GM06990 (cell line): ENCODE results near the gene PRX.

Experiments
- DNase-seq: peaks from one replicate; pipeline ENCODE4 v3.0.0-alpha.2; 2011; ENCODE audit not compliant: insufficient read length; ENCODE audit errors: extremely low read depth
- H3K27me3 ChIP-seq: replicated peaks from 2 replicates; pipeline ENCODE4 v1.6.0; 2011; ENCODE audit warnings: low read length; ENCODE audit not compliant: control insufficient read depth, insufficient read depth
- H3K36me3 ChIP-seq: 2 replicates; pipeline ENCODE4 v1.5.1; 2011; ENCODE audit warnings: low read length; ENCODE audit not compliant: control insufficient read depth, insufficient read depth
- H3K4me3 ChIP-seq: replicated peaks from 2 replicates; pipeline ENCODE4 v1.5.1; 2011; ENCODE audit warnings: low read depth, mild to moderate bottlenecking, control low read depth, low read length
- TF ChIP-seq, protein P1 (sequence below): IDR thresholded peaks from 2 replicates; pipeline ENCODE4 v1.5.1; 2011; ENCODE audit warnings: low read length, control low read depth, mild to moderate bottlenecking, inconsistent platforms; ENCODE audit not compliant: insufficient read depth, poor library complexity, severe bottlenecking

Gene PRX

DNA sequence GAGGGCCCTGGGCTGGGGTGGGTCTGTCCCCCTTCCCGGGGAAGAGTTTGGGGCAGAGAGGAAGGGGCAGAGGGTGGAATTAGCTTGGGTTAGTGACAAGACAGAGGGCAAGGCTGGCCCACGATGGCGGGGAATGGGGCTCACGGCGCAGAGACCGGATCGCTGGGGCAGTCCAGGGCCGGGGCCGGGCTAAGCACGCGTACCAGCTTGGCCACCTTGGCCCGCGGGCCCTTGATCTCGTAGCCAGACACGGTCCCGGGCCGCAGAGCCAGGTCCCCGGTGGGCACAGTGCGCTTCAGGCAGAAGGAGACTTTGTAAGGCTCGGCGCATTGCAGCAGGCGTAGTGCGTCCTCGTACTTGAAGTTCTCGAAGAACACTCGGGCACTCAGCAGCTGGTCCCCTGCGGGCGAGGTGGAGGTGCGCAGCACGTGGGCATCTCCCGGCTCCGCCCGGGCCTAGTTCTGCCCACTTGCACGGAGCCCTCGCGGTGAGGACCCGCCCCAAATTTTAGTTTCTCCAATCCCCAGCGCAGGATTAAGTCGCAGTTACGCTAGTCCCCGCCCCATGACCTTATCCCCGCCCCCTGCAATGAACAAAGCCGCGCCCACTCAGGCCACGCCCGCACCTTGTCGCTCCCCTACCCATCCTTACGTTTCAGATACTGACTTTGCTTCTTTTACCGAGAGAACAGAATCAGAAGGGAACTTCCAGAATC, 14.6 kb downstream of the PRX start:
- TF ChIP-seq, protein P1, sequence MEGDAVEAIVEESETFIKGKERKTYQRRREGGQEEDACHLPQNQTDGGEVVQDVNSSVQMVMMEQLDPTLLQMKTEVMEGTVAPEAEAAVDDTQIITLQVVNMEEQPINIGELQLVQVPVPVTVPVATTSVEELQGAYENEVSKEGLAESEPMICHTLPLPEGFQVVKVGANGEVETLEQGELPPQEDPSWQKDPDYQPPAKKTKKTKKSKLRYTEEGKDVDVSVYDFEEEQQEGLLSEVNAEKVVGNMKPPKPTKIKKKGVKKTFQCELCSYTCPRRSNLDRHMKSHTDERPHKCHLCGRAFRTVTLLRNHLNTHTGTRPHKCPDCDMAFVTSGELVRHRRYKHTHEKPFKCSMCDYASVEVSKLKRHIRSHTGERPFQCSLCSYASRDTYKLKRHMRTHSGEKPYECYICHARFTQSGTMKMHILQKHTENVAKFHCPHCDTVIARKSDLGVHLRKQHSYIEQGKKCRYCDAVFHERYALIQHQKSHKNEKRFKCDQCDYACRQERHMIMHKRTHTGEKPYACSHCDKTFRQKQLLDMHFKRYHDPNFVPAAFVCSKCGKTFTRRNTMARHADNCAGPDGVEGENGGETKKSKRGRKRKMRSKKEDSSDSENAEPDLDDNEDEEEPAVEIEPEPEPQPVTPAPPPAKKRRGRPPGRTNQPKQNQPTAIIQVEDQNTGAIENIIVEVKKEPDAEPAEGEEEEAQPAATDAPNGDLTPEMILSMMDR: no peak
- H3K36me3 ChIP-seq: no peaks in the 10 kb centered on the region
- peak; percentile 47 for DNase-seq
- H3K27me3 ChIP-seq: no peaks in the 10 kb centered on the region; the same call in 1 of the 2 replicates
- H3K4me3 ChIP-seq: no peak overlapping the region

DNA sequence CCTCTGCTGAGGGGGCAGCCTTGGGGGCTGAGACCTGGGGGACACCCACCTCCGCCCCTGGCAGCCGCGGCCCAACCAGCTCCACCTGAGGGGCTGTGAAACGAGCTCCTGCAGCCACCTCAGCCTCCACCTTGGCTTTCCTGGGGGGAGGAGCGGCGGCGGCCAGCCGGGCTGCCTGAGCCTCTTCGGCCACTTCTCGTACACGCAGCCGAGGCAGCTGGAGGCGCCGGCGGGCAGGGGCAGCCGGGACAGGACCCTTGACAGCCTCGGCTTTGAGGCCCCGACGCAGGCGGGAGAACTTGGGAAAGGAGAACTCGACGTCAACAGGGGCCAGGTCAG, 15.6 kb downstream of the PRX start:
- TF ChIP-seq, protein P1: no peak
- no peak for DNase-seq
- H3K27me3 ChIP-seq: no peaks in the 10 kb centered on the region; the same call in 1 of the 2 replicates
- no peaks in the 10 kb centered on the region for H3K36me3 ChIP-seq
- H3K4me3 ChIP-seq: no peak overlapping the region

DNA sequence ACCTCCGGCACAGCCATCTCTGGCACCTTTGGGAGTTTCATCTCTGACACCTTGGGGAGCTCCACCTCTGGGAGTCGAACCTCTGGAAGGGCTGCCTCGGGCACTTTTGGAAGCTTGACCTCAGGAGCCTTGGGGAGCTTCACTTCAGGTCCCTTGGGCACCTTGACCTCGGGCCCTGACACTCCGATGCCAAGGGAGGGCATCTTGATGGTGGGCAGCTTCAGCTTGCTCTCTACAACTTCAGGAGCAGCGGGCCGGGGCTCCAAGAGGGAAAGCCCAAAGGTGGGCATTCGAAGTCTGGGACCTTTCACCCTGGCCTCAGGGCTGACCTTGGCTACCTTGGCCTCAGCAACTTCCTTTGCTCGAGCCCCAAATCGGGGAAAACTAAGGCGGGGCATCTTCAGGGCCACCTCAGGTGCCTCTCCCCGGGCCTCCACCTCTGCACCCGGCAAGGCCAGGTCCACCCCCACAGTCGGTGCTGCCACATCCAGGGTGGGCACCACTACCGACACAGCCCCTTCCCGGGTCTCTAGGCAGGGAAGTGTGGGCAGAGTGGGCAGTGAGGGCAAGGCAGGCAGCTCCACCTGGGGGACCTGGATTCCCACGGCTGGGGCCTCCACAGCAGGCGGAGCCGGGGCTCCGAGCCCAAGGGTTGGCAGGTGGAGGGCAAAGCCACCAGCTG, 16.2 kb downstream of the PRX start:
- TF ChIP-seq, protein P1: no peak
- Histone ChIP-seq H3K27me3 (no peaks in the 10 kb centered on the region; the same call in 1 of the 2 replicates), H3K36me3 (no peaks in the 10 kb centered on the region), H3K4me3 (no peak overlapping the region)
- DNase-seq: no peak

DNA sequence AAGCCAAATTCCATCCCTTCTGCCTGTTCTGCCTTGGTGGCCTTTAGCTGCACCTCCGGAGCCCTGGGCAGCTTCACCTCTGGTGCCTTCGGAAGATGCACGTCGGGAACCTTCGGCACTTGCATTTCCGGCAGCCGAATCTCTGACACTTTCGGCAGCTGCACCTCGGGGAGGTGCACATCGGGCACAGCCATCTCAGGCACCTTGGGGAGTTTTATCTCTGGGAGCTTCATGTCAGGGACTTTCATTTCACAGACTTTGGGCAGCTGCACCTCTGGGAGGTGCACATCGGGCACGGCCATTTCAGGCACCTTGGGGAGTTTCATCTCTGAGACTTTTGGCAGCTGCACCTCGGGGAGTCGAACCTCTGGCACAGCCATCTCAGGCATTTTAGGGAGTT, 17.2 kb downstream of the PRX start:
- no peak for DNase-seq
- H3K27me3 ChIP-seq: no peaks in the 10 kb centered on the region; the same call in 1 of the 2 replicates
- TF ChIP-seq, protein P1: no peak
- H3K4me3 ChIP-seq: no peak overlapping the region
- no peaks in the 10 kb centered on the region for H3K36me3 ChIP-seq

DNA sequence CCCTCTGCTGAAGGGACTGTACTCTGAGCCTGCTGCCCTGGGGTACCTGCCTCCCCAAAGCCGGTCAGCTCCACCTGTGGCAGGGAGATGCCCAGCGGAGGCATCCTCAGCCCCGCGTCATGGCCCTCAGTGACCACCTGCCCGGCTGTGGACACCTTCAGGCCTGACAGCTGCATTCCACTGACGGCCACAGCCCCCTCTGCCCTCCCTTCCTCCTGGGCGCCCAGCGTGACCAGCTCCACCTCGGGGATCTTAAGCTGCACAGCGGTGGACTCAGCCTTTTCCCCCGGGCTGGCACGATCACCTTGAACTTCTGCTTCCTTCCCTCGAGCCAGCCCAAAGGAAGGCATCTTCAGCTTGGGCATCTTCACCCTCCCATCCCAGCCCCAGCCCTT, 18.4 kb downstream of the PRX start:
- no peaks in the 10 kb centered on the region; the same call in 1 of the 2 replicates for H3K27me3 ChIP-seq
- H3K36me3 ChIP-seq: no peaks in the 10 kb centered on the region
- no peak for DNase-seq
- TF ChIP-seq, protein P1: no peak
- no peak overlapping the region for H3K4me3 ChIP-seq
